ENCODE data around the gene SIGLECL1. TPM values are rescaled to one million over a fixed set of nuclear protein-coding genes. Genes with fewer than 3 reads are reported as not detected.

The SIGLECL1 gene
- total and polyA plus RNA-seq, 2 donors (not counting 1 experiment from before 2014, with no cell fraction given): not detected

DNA sequence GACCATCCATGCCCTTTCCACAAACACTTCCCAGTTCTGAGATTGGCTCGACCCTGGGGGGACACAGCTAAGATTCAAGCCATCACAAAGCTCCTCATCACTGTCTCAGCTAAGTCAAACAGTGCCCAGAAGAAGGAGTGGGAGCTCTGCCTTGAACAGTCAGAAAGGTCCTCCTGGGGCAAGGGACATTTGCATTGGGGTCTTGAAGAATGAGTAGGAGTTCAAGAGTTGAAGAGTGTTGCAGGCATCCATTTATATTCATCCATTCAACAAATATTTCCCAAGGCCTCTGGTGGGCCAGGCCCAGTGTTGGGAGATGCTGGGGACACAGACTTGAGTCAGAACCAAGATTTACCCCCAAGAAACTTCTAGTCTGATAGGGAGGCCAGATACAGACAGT, 67.1 kb downstream of the SIGLECL1 start:
- ChIA-PET POLR2A (no interaction called here), CTCF (no interaction called here)
- H3K4me3 ChIP-seq (ENCODE audit: control extremely low read depth in 1 of 5, extremely low read depth in 1 of 5, insufficient read depth in 1 of 5, low read depth in 2 of 5, low read length in 4 of 5): no peak overlapping the region
- H3K4me3 Mint-ChIP-seq: no peak overlapping the region
- peaks cover 46% of the 10 kb centered on the region for H3K27me3 Mint-ChIP-seq
- no peak overlapping the region for H3K27ac ChIP-seq (ENCODE audit: low read length in 2 of 2)
- no peaks in the 10 kb centered on the region for H3K79me2 ChIP-seq (ENCODE audit: control insufficient read depth, insufficient read depth, low read length)
- no peak overlapping the region for H3K27ac Mint-ChIP-seq
- no peaks in the 10 kb centered on the region for H3K4me1 ChIP-seq (ENCODE audit: control insufficient read depth in 2 of 2, insufficient read depth in 2 of 2, low read length in 2 of 2)
- no peaks in the 10 kb centered on the region for H4K20me1 ChIP-seq (ENCODE audit: control insufficient read depth, insufficient read depth, low read length, poor library complexity, severe bottlenecking)
- DNase-seq (no peak), ATAC-seq (ENCODE audit: low read depth) (no peak)
- no CpG with 5 or more reads among the region's 1 CpG for WGBS (ENCODE audit: insufficient coverage)
- H3K9me3 Mint-ChIP-seq (ENCODE audit: insufficient read depth): no peaks in the 10 kb centered on the region
- no peak overlapping the region for H3K9ac ChIP-seq (ENCODE audit: low read length)
- H2AFZ ChIP-seq (ENCODE audit: insufficient read depth, low read depth, low read length, poor library complexity, severe bottlenecking): no peak overlapping the region
- TF ChIP-seq EZH2 (IDR thresholded peaks at IDR 0.05; ENCODE audit: borderline replicate concordance, insufficient read depth, low read depth, low read length, poor library complexity, severe bottlenecking): no peak
- TF ChIP-seq, protein P1, sequence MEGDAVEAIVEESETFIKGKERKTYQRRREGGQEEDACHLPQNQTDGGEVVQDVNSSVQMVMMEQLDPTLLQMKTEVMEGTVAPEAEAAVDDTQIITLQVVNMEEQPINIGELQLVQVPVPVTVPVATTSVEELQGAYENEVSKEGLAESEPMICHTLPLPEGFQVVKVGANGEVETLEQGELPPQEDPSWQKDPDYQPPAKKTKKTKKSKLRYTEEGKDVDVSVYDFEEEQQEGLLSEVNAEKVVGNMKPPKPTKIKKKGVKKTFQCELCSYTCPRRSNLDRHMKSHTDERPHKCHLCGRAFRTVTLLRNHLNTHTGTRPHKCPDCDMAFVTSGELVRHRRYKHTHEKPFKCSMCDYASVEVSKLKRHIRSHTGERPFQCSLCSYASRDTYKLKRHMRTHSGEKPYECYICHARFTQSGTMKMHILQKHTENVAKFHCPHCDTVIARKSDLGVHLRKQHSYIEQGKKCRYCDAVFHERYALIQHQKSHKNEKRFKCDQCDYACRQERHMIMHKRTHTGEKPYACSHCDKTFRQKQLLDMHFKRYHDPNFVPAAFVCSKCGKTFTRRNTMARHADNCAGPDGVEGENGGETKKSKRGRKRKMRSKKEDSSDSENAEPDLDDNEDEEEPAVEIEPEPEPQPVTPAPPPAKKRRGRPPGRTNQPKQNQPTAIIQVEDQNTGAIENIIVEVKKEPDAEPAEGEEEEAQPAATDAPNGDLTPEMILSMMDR (IDR thresholded peaks at IDR 0.05): no peak
- H3K36me3 ChIP-seq (replicated peaks in 1 of 2; ENCODE audit: control extremely low read depth in 1 of 2, control insufficient read depth in 1 of 2, extremely low read depth in 1 of 2, insufficient read depth in 2 of 2, low read length in 1 of 2): no peaks in the 10 kb centered on the region
- H3K9me3 ChIP-seq (ENCODE audit: control extremely low read depth in 1 of 3, control insufficient read depth in 2 of 3, insufficient read depth in 1 of 3, low read length in 2 of 3): peaks cover 0 to 16% (median 0%) of the 10 kb centered on the region in 3 donors
- intact Hi-C loops (cut with micrococcal nuclease): no loop called here
- H3K4me2 ChIP-seq (replicated peaks; ENCODE audit: low read depth, low read length, poor library complexity, severe bottlenecking): no peak overlapping the region
- peaks cover 0 to 3% (median 0%) of the 10 kb centered on the region in 4 experiments for H3K27me3 ChIP-seq (replicated peaks in 1 of 4; ENCODE audit: control extremely low read depth in 1 of 4, control insufficient read depth in 3 of 4, insufficient read depth in 4 of 4, low read length in 3 of 4)
- peaks cover 2% of the 10 kb centered on the region for H3K4me1 Mint-ChIP-seq

Small RNA genes within 50 kb of the gene (small RNA-seq; reads per million reads assigned to genes)
- gene MIR8074 (ENCODE audit: insufficient read length, low read depth, low replicate concordance): not detected

Other genes starting within 250 kb of the SIGLECL1 start
- gene KLK8, start 249.5 kb upstream of the SIGLECL1 start, total RNA-seq: not detected in 2 replicates
- not detected in 2 replicates for gene KLK8, start 249.5 kb upstream of the SIGLECL1 start, polyA plus RNA-seq
- gene KLK10, start 231.4 kb upstream of the SIGLECL1 start, total RNA-seq: not detected in 2 replicates
- not detected in 2 replicates for gene KLK10, start 231.4 kb upstream of the SIGLECL1 start, polyA plus RNA-seq
- gene KLK11, start 224.5 kb upstream of the SIGLECL1 start, total RNA-seq: not detected in 2 replicates
- gene KLK11, start 224.5 kb upstream of the SIGLECL1 start, polyA plus RNA-seq: not detected in 2 replicates
- not detected in 2 replicates for gene KLK12, start 216.1 kb upstream of the SIGLECL1 start, total RNA-seq
- not detected in 2 replicates for gene KLK12, start 216.1 kb upstream of the SIGLECL1 start, polyA plus RNA-seq
- gene KLK13, start 186.0 kb upstream of the SIGLECL1 start, total RNA-seq: not detected in 2 replicates
- not detected in 2 replicates for gene KLK13, start 186.0 kb upstream of the SIGLECL1 start, polyA plus RNA-seq
- 0.59 and 0.63 TPM in 2 replicates for gene KLK14, start 168.2 kb upstream of the SIGLECL1 start, total RNA-seq
- 0.49 and 1.5 TPM in 2 replicates for gene KLK14, start 168.2 kb upstream of the SIGLECL1 start, polyA plus RNA-seq
- 8.1 and 8.2 TPM in 2 replicates for gene CTU1, start 142.7 kb upstream of the SIGLECL1 start, total RNA-seq
- gene CTU1, start 142.7 kb upstream of the SIGLECL1 start, polyA plus RNA-seq: 4.3 and 8.4 TPM in 2 replicates
- not detected in 2 replicates for gene SIGLEC9, start 126.2 kb upstream of the SIGLECL1 start, total RNA-seq
- 0.32 and 0.72 TPM in 2 replicates for gene SIGLEC9, start 126.2 kb upstream of the SIGLECL1 start, polyA plus RNA-seq
- gene SIGLEC7, start 108.8 kb upstream of the SIGLECL1 start, total RNA-seq: not detected in 2 replicates
- 0.37 and 0.52 TPM in 2 replicates for gene SIGLEC7, start 108.8 kb upstream of the SIGLECL1 start, polyA plus RNA-seq
- 0.49 TPM in 1 of 2 replicates, not detected in the other for gene CD33, start 26.0 kb upstream of the SIGLECL1 start, total RNA-seq
- gene CD33, start 26.0 kb upstream of the SIGLECL1 start, polyA plus RNA-seq: 0.78 and 1.3 TPM in 2 replicates
- gene IGLON5, start 60.6 kb downstream of the SIGLECL1 start, total RNA-seq: not detected in 2 replicates
- gene IGLON5, start 60.6 kb downstream of the SIGLECL1 start, polyA plus RNA-seq: not detected in 2 replicates
- 1.7 and 1.8 TPM in 2 replicates for gene VSIG10L, start 91.1 kb downstream of the SIGLECL1 start, total RNA-seq
- gene VSIG10L, start 91.1 kb downstream of the SIGLECL1 start, polyA plus RNA-seq: 1.3 and 1.4 TPM in 2 replicates
- gene ETFB, start 115.3 kb downstream of the SIGLECL1 start, total RNA-seq: 33.3 and 38.6 TPM in 2 replicates
- 72.4 and 76.5 TPM in 2 replicates for gene ETFB, start 115.3 kb downstream of the SIGLECL1 start, polyA plus RNA-seq
- 0.87 and 1.9 TPM in 2 replicates for gene CLDND2, start 117.9 kb downstream of the SIGLECL1 start, total RNA-seq
- gene CLDND2, start 117.9 kb downstream of the SIGLECL1 start, polyA plus RNA-seq: 0.14 TPM in 1 of 2 replicates, not detected in the other
- 1.9 and 2.6 TPM in 2 replicates for gene NKG7, start 121.6 kb downstream of the SIGLECL1 start, total RNA-seq
- gene NKG7, start 121.6 kb downstream of the SIGLECL1 start, polyA plus RNA-seq: 6.6 and 10.1 TPM in 2 replicates
- not detected in 2 replicates for gene LIM2, start 136.9 kb downstream of the SIGLECL1 start, total RNA-seq
- gene LIM2, start 136.9 kb downstream of the SIGLECL1 start, polyA plus RNA-seq: not detected in 2 replicates
- gene C19orf84, start 139.5 kb downstream of the SIGLECL1 start, total RNA-seq: not detected in 2 replicates
- gene C19orf84, start 139.5 kb downstream of the SIGLECL1 start, polyA plus RNA-seq: not detected in 2 replicates
- gene SIGLEC10, start 166.6 kb downstream of the SIGLECL1 start, total RNA-seq: 49.1 and 49.4 TPM in 2 replicates
- 75.4 and 87.6 TPM in 2 replicates for gene SIGLEC10, start 166.6 kb downstream of the SIGLECL1 start, polyA plus RNA-seq
- gene SIGLEC8, start 207.4 kb downstream of the SIGLECL1 start, total RNA-seq: not detected in 2 replicates
- gene SIGLEC8, start 207.4 kb downstream of the SIGLECL1 start, polyA plus RNA-seq: not detected in 2 replicates
- not detected in 2 replicates for gene CEACAM18, start 227.5 kb downstream of the SIGLECL1 start, total RNA-seq
- not detected in 2 replicates for gene CEACAM18, start 227.5 kb downstream of the SIGLECL1 start, polyA plus RNA-seq

Data from B cell (primary cell).